Stomach (tissue), 9 donors: Measurements from ENCODE around the gene MTCH1. TPM values are rescaled to one million over a fixed set of nuclear protein-coding genes. Genes with fewer than 3 reads are reported as not detected.
A peak's percentile ranks its signal among the peaks of the same experiment; 100 is the strongest.

ENCODE experiments used
- DNase-seq, 2 donors: peaks; one replicate each; pipeline versions ENCODE4 v3.0.0 to v3.0.0-alpha.2; 2013 to 2019
- H3K27ac ChIP-seq, 5 donors: fragments of 200-600 bp in 4 of 5; sonication (generic) in 4 of 5; one replicate each; pipeline ENCODE4 v1.5.1; 2013 to 2019; ENCODE audit warnings: mild to moderate bottlenecking in 1 of 5, moderate library complexity in 1 of 5
- H3K27me3 ChIP-seq, 3 donors: fragments of 200-600 bp; sonication (generic); one replicate each; pipeline ENCODE4 v1.5.1; 2017 to 2019; ENCODE audit warnings: mixed run types in 1 of 3
- H3K36me3 ChIP-seq, 4 donors: fragments of 200-600 bp; sonication (generic); 1 replicate in 3 of 4; 2 replicates in 1 of 4; pipeline ENCODE4 v1.5.1; 2016 to 2019
- H3K4me1 ChIP-seq, 4 donors: fragments of 200-600 bp; sonication (generic); one replicate each; pipeline ENCODE4 v1.5.1; 2016 to 2019
- H3K4me3 ChIP-seq, 4 donors: fragments of 200-600 bp; sonication (generic) in 3 of 4; one replicate each; pipeline ENCODE4 v1.5.1; 2016 to 2019; ENCODE audit warnings: mild to moderate bottlenecking in 1 of 4
- H3K9me3 ChIP-seq, 4 donors: fragments of 200-600 bp; sonication (generic); one replicate each; pipeline ENCODE4 v1.5.1; 2016 to 2019
- EP300 ChIP-seq: sonication (generic); formaldehyde crosslinking; IDR thresholded peaks from one replicate; pipeline ENCODE4 v1.6.1; 2017; ENCODE audit warnings: antibody characterized with exemption
- POLR2A ChIP-seq, 4 donors: fragments of 450-650 bp; IDR thresholded peaks; one replicate each; pipeline ENCODE4 v1.6.1; 2016; ENCODE audit warnings: antibody characterized with exemption in 4 of 4, control low read depth in 2 of 4, mild to moderate bottlenecking in 1 of 4, moderate library complexity in 1 of 4
- POLR2AphosphoS5 ChIP-seq, 3 donors: sonication (generic); formaldehyde crosslinking; IDR thresholded peaks; one replicate each; pipeline ENCODE4 v1.6.1; 2016; ENCODE audit warnings: antibody characterized with exemption in 3 of 3
- WGBS, 5 donors: extraction: QIAGEN DNeasy Blood & Tissue Kit in 3 of 5; methylation state at CpG; one replicate each; pipeline versions ENCODE4 v1.1.5 to v1.1.7; 2013 to 2018; 5-methylcytosine and 5-hydroxymethylcytosine counted together
- intact Hi-C: fragments of 100-400 bp; cut with DNase I; formaldehyde crosslinking; loops from one replicate; pipeline ENCODE4 v1.15.1; 2023; ENCODE audit warnings: low total_unique reads
- polyA plus RNA-seq, 3 donors: library from polyadenylated mRNA; stranded (reverse); fragments of 200-250 nt; gene quantifications; one replicate each; pipeline ENCODE4 v1.2.3, GENCODE V29; 2013
- total RNA-seq, 5 donors: library from RNA; depleted of rRNA; stranded (reverse); fragments of >200 nt; gene quantifications; one replicate each; pipeline versions ENCODE4 v1.1.0 to v1.2.3, GENCODE V29; 2014 to 2016
- TF ChIP-seq, protein P1 (sequence below), 7 experiments: fragments of 450-650 bp in 4 of 7; fragments of 200-600 bp in 3 of 7; sonication (generic) in 3 of 7; IDR thresholded peaks; one replicate each; pipeline ENCODE4 v1.5.1; 2016 to 2019; ENCODE audit warnings: antibody characterized with exemption in 7 of 7, control low read depth in 2 of 7, mild to moderate bottlenecking in 1 of 7
- donor health status: healthy with polysubstance abuse.
- donor health status: Bipolar disorder and iron deficiency.
- donor health status: healthy.

The MTCH1 gene
- total and polyA plus RNA-seq, 8 donors, result 110 to 202 (median 148) TPM

DNA sequence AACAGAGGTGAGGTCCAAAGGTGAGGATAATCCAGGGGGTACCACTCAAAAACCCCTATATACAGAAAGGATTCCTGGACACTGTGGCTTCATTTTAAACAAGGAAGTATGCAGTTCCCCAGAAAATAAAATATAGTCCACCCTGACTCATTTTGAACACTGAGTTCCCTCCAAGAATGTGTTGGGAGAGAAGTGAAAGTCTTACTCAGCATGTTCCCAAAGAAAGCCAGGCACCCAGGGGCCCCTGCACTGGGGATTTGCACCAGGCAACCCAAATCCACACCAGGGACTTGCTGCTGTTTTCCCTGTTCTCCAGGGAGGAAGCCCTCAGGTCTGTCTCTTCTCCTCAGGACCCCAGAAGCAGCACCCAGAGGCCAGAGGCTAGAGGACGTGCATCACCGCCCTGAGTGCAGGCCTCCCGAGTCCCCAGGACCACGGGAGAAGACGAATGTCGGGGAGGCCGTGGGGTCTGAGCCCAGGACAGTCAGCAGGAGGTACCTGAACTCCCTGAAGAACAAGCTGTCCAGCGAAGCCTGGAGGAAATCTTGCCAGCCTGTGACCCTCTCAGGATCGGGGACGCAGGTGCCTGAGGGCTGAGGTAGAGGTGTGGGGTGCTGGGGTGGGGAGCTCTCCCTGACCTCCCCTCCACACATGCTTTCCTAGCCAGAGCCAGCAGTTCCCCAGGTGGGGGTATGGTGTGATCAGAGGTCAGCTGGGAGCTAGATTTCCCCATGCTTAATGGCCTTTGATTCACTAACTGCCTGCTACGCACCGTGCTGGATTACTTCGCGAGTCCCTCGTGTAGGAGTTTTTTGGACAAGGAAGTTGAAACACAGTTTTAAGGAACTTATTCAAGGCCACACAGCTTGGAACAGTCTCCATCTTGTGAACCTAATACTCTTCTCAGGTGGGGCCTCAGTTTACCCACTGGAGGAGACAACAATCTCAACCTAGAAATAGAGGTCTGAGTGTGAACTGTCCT lies 22.8 kb upstream of the MTCH1 start:
- Histone ChIP-seq H3K9me3 (no peaks in the 10 kb centered on the region), H3K36me3 (no peaks in the 10 kb centered on the region), H3K27ac (peak overlapping the region in 2 of 5 donors; percentile 26 to 64), H3K4me1 (peaks cover 0 to 14% (median 0%) of the 10 kb centered on the region in 4 donors), H3K27me3 (no peaks in the 10 kb centered on the region), H3K4me3 (peak overlapping the region in 2 of 4 donors; percentile 4 to 37)
- DNase-seq, result no peak
- 82 to 93% (median 85%) methylated on average over 6 to 15 of the region's 15 CpGs for WGBS, 5 donors
- intact Hi-C loops, result no loop called here
- no peak for TF ChIP-seq POLR2AphosphoS5 (IDR thresholded peaks at IDR 0.05)
- TF ChIP-seq POLR2A (IDR thresholded peaks at IDR 0.05), result no peak
- TF ChIP-seq EP300, result no peak
- TF ChIP-seq, protein P1, sequence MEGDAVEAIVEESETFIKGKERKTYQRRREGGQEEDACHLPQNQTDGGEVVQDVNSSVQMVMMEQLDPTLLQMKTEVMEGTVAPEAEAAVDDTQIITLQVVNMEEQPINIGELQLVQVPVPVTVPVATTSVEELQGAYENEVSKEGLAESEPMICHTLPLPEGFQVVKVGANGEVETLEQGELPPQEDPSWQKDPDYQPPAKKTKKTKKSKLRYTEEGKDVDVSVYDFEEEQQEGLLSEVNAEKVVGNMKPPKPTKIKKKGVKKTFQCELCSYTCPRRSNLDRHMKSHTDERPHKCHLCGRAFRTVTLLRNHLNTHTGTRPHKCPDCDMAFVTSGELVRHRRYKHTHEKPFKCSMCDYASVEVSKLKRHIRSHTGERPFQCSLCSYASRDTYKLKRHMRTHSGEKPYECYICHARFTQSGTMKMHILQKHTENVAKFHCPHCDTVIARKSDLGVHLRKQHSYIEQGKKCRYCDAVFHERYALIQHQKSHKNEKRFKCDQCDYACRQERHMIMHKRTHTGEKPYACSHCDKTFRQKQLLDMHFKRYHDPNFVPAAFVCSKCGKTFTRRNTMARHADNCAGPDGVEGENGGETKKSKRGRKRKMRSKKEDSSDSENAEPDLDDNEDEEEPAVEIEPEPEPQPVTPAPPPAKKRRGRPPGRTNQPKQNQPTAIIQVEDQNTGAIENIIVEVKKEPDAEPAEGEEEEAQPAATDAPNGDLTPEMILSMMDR (IDR thresholded peaks at IDR 0.05), result no peak

DNA sequence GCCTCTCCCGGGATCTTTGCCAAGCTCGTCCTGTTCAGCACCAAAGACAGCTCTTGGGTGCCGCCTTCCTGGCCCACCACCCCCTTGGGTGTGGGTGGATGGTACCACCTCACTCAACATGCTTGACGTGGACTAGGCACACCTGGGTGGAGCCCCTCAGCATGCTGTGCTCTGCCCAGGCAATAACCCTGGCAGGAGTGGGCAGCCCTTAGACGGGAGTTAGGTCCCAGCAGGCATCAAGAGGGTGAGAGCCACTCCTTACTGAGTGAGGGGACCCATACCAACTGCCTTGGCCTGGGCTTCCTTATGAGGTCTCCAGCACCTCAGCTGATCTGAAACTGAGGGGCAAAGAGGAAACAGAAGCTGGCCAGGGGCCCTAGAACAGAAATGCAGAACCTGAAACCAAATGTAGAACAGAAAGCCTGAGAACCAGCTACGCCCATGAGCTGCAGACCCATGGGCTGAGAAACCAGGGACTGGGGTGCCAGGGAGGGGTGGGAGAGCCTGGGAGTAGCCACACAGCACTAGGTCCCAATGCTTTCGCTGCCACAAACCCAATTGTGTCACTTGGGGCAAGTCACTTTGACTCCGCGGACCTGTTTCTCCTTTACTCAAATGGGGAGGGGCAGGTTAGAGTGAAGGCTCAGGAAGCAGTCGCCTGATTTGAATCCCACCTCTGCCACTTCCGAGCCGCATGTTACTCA lies 21.5 kb upstream of the MTCH1 start:
- Histone ChIP-seq H3K27ac (peak overlapping the region in 2 of 5 donors; percentile 26 to 64), H3K36me3 (no peaks in the 10 kb centered on the region), H3K27me3 (no peaks in the 10 kb centered on the region), H3K4me3 (peak overlapping the region in 2 of 4 donors; percentile 37 to 44), H3K4me1 (peaks cover 0 to 14% (median 0%) of the 10 kb centered on the region in 4 donors), H3K9me3 (no peaks in the 10 kb centered on the region)
- no peak for TF ChIP-seq EP300
- TF ChIP-seq, protein P1 (IDR thresholded peaks at IDR 0.05), result no peak
- no peak for TF ChIP-seq POLR2A (IDR thresholded peaks at IDR 0.05)
- no peak for TF ChIP-seq POLR2AphosphoS5 (IDR thresholded peaks at IDR 0.05)
- DNase-seq, result no peak
- intact Hi-C loops, result no loop called here
- WGBS, 5 donors, result 66 to 85% (median 72%) methylated on average over 9 to 12 of the region's 12 CpGs

DNA sequence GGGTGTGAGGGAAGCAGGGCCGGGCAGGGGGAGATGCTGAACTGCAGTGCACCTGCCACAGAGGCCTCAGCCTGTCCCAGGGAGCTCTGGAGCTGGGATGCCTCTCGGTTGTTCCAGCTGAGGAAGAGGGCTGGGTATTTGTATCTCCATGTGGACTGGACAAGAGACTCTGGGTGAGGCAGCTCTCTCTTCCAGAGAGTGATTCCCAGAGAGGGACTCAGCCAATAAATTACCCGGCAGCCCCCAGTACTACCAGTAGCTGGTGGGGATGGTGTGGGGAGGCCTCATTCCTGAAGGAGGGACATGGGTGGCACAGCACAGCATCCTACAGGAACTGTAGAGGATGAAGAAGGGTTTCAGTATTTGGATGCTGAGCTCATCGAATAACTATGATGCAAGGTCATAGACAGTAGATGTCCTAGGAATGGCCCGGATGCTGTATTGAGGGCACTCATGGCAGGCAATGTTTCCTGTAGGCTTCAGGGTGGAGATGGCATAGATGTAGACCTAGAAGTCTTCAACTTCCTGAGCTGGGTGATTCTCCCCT lies 20.9 kb upstream of the MTCH1 start:
- peak overlapping the region in 3 of 4 donors; percentile 17 to 44 (median 37) for H3K4me3 ChIP-seq
- 83 to 92% (median 88%) methylated on average over 3 to 5 of the region's 5 CpGs for WGBS, 5 donors
- intact Hi-C loops, result no loop called here
- no peaks in the 10 kb centered on the region for H3K36me3 ChIP-seq
- H3K27ac ChIP-seq, result peak overlapping the region in 2 of 5 donors; percentile 24 to 64
- no peak for TF ChIP-seq EP300
- no peak for DNase-seq
- H3K9me3 ChIP-seq, result no peaks in the 10 kb centered on the region
- H3K4me1 ChIP-seq, result peaks cover 0 to 14% (median 0%) of the 10 kb centered on the region in 4 donors
- no peaks in the 10 kb centered on the region for H3K27me3 ChIP-seq

DNA sequence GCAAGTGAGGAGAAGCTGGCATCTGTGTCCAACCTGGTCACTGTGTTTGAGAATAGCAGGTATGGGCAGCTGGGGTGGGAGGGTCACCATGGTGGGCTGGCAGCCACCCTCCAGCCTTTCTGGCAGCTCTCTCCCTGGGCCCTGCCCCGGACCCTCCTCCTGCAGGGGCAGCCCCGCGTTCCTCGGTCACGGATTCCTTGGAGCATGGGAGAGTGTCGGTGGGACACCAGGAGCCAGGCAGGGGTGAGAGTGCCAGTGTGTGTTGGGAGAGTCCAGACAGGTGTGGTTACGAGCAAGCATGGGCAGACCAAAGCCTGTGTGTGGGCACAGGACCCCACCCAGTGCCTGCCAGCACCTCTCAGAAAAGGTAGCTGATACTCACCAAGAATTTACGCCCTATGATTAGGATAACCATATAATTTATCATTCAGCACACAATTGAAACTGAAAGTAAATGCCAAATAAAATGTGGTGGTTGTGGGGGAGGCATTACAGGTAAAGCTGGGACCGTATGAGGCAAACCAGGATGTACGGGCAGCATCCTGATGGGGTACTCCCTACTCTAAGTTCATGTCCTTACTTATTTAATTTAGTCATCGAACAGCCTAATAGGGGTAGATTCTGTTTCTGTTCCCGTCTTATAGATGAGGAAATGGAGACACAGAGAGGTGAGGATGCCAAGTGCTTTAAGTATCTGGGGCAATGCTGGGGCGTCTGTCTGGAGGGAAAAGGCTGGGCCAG lies 20.0 kb upstream of the MTCH1 start:
- Histone ChIP-seq H3K9me3 (no peaks in the 10 kb centered on the region), H3K27ac (peak overlapping the region in 2 of 5 donors; percentile 24 to 64), H3K4me1 (peaks cover 0 to 14% (median 0%) of the 10 kb centered on the region in 4 donors), H3K27me3 (no peaks in the 10 kb centered on the region), H3K36me3 (no peaks in the 10 kb centered on the region), H3K4me3 (peak overlapping the region; percentile 15 to 44 (median 27))
- TF ChIP-seq POLR2AphosphoS5 (IDR thresholded peaks at IDR 0.05), result no peak
- TF ChIP-seq POLR2A (IDR thresholded peaks at IDR 0.05), result no peak
- no peak for TF ChIP-seq EP300
- TF ChIP-seq, protein P1 (IDR thresholded peaks at IDR 0.05), result no peak
- intact Hi-C loops, result no loop called here
- DNase-seq, result no peak
- 62 to 81% (median 69%) methylated on average over 13 of the region's 13 CpGs for WGBS, 5 donors
